Tibial nerve (tissue), 3 donors: ENCODE data around the gene MICU2.

Experiments
- POLR2A ChIP-seq, 2 donors: fragments of 450-650 bp; IDR thresholded peaks; one replicate each; pipeline ENCODE4 v1.6.1; 2017; ENCODE audit warnings: antibody characterized with exemption in 2 of 2, mild to moderate bottlenecking in 2 of 2, moderate library complexity in 2 of 2
- TF ChIP-seq, protein P1 (sequence below), 5 experiments: fragments of 200-600 bp in 3 of 5; fragments of 450-650 bp in 2 of 5; sonication (generic) in 3 of 5; IDR thresholded peaks; one replicate each; pipeline ENCODE4 v1.5.1; 2016 to 2019; ENCODE audit warnings: antibody characterized with exemption in 5 of 5, mild to moderate bottlenecking in 3 of 5, moderate library complexity in 2 of 5

DNA sequence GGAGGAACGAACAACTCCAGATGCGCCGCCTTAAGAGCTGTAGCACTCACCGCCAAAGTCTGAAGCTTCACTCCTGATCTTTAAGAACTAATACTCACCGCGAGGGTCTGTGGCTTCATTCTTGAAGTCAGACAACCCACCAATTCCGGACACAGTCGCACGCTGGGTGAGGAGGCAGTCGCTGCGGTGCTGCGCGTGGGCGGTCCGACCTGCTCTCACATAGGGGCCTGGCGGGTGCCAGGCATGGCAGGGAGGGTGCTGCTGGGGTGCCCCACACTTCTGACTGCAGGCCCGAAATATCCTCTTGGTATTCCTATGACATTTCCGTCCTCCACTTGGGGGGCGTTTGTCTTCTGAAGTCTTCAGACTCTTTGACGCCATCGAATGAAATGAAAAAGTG lies 7.4 kb upstream of the MICU2 start:
- TF ChIP-seq, protein P1, sequence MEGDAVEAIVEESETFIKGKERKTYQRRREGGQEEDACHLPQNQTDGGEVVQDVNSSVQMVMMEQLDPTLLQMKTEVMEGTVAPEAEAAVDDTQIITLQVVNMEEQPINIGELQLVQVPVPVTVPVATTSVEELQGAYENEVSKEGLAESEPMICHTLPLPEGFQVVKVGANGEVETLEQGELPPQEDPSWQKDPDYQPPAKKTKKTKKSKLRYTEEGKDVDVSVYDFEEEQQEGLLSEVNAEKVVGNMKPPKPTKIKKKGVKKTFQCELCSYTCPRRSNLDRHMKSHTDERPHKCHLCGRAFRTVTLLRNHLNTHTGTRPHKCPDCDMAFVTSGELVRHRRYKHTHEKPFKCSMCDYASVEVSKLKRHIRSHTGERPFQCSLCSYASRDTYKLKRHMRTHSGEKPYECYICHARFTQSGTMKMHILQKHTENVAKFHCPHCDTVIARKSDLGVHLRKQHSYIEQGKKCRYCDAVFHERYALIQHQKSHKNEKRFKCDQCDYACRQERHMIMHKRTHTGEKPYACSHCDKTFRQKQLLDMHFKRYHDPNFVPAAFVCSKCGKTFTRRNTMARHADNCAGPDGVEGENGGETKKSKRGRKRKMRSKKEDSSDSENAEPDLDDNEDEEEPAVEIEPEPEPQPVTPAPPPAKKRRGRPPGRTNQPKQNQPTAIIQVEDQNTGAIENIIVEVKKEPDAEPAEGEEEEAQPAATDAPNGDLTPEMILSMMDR (IDR thresholded peaks at IDR 0.05): no peak
- TF ChIP-seq POLR2A (IDR thresholded peaks at IDR 0.05): no peak
